ENCODE data around the gene PDSS2.
"Not testable (repeated sequence)": the region's sequence is repeated elsewhere in the genome, so short reads cannot be mapped to it uniquely, and the experiment has no call there.

Gene PDSS2

GRCh38 chr6:107475360-107475759 lies 16.0 kb upstream of the PDSS2 start:
- DNase-seq (ENCODE audit: low read depth, low spot score): not testable (repeated sequence)

- no peak for DNase-seq (ENCODE audit: low read depth, low spot score)
Measured at GRCh38 chr6:107473660-107474059, 14.3 kb upstream of the PDSS2 start.

GRCh38 chr6:107470364-107470763 lies 11.0 kb upstream of the PDSS2 start:
- no peak for DNase-seq (ENCODE audit: low read depth, low spot score)

- DNase-seq (ENCODE audit: low read depth, low spot score): no peak
Measured at GRCh38 chr6:107466062-107466461, 6.7 kb upstream of the PDSS2 start.

- DNase-seq (ENCODE audit: low read depth, low spot score): no peak
Measured at GRCh38 chr6:107460083-107460631, 793 bp upstream of the PDSS2 start.

GRCh38 chr6:107458672-107459282 lies 587 bp downstream of the PDSS2 start:
- no peak for DNase-seq (ENCODE audit: low read depth, low spot score)

- no peak for DNase-seq (ENCODE audit: low read depth, low spot score)
Measured at GRCh38 chr6:107448776-107449175, 10.6 kb downstream of the PDSS2 start.

- no peak for DNase-seq (ENCODE audit: low read depth, low spot score)
Measured at GRCh38 chr6:107447663-107448216, 11.6 kb downstream of the PDSS2 start.

GRCh38 chr6:107444277-107444676 lies 15.1 kb downstream of the PDSS2 start:
- peak; percentile 24 for DNase-seq (ENCODE audit: low read depth, low spot score)

GRCh38 chr6:107443608-107444267 lies 15.6 kb downstream of the PDSS2 start:
- no peak for DNase-seq (ENCODE audit: low read depth, low spot score)

- DNase-seq (ENCODE audit: low read depth, low spot score): no peak
Measured at GRCh38 chr6:107442938-107443607, 16.3 kb downstream of the PDSS2 start.

- DNase-seq (ENCODE audit: low read depth, low spot score): no peak
Measured at GRCh38 chr6:107441682-107442081, 17.7 kb downstream of the PDSS2 start.

- DNase-seq (ENCODE audit: low read depth, low spot score): no peak
Measured at GRCh38 chr6:107440936-107441335, 18.4 kb downstream of the PDSS2 start.

GRCh38 chr6:107439406-107439805 lies 20.0 kb downstream of the PDSS2 start:
- DNase-seq (ENCODE audit: low read depth, low spot score): no peak

GRCh38 chr6:107437691-107438090 lies 21.7 kb downstream of the PDSS2 start:
- no peak for DNase-seq (ENCODE audit: low read depth, low spot score)

- DNase-seq (ENCODE audit: low read depth, low spot score): no peak
Measured at GRCh38 chr6:107436881-107437280, 22.5 kb downstream of the PDSS2 start.

- no peak for DNase-seq (ENCODE audit: low read depth, low spot score)
Measured at GRCh38 chr6:107435798-107436197, 23.6 kb downstream of the PDSS2 start.

- no peak for DNase-seq (ENCODE audit: low read depth, low spot score)
Measured at GRCh38 chr6:107434812-107435211, 24.6 kb downstream of the PDSS2 start.

GRCh38 chr6:107425951-107426350 lies 33.4 kb downstream of the PDSS2 start:
- DNase-seq (ENCODE audit: low read depth, low spot score): not testable (repeated sequence)

- no peak for DNase-seq (ENCODE audit: low read depth, low spot score)
Measured at GRCh38 chr6:107423474-107423990, 35.8 kb downstream of the PDSS2 start.

- DNase-seq (ENCODE audit: low read depth, low spot score): no peak
Measured at GRCh38 chr6:107421696-107422256, 37.6 kb downstream of the PDSS2 start.

- no peak for DNase-seq (ENCODE audit: low read depth, low spot score)
Measured at GRCh38 chr6:107419733-107420132, 39.6 kb downstream of the PDSS2 start.
